Measurements from ENCODE around the gene WNT7A. TPM values are rescaled to one million over a fixed set of nuclear protein-coding genes. Genes with fewer than 3 reads are reported as not detected.

The WNT7A gene
- total RNA-seq, 4 donors from 2014 or later: 0.09 to 0.91 (median 0.73) TPM; not detected in 1

GRCh38 chr3:13901935-13902584 is 22.2 kb upstream of the WNT7A start:
- no peak for DNase-seq
- no peak for TF ChIP-seq CTCF (IDR thresholded peaks at IDR 0.05)
- TF ChIP-seq POLR2A (IDR thresholded peaks at IDR 0.05): no peak
- peaks cover 0 to 9% (median 0%) of the 10 kb centered on the region in 3 donors for H3K36me3 ChIP-seq
- intact Hi-C loops (cut with DNase I): no loop called here
- H3K4me3 ChIP-seq: peak overlapping the region in 1 of 4 donors; percentile 6
- H3K4me1 ChIP-seq: no peaks in the 10 kb centered on the region
- H3K27me3 ChIP-seq: no peaks in the 10 kb centered on the region
- 73 to 77% methylated on average over 1 of the region's 1 CpG for WGBS, 2 donors
- H3K9me3 ChIP-seq: peaks cover 3 to 70% (median 62%) of the 10 kb centered on the region in 3 donors
- H3K27ac ChIP-seq: no peak overlapping the region

DNA sequence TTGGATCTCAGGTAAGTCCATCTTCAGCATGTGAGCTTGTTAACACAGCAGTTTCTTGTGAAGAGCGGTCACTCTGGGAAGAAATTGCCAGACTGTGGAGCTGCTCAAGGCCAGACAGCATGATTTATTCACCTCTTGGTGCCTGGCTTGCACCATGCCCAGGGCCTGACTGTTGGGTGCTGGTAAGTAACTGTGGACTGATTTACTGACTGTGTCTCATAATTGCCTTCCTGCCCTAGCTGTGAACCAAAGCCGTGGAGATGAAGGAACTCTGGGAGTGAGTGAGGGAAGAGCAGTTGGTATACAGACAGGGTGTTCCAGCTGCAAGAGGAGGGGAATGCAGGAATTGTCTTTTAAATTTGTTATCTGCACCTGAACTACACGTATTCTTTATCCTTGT is 18.5 kb upstream of the WNT7A start:
- Histone ChIP-seq H3K36me3 (no peaks in the 10 kb centered on the region), H3K4me3 (no peak overlapping the region), H3K27ac (no peak overlapping the region), H3K27me3 (no peaks in the 10 kb centered on the region), H3K9me3 (peaks cover 0 to 33% (median 25%) of the 10 kb centered on the region in 3 donors), H3K4me1 (peaks cover 6 to 21% (median 11%) of the 10 kb centered on the region in 3 donors)
- intact Hi-C loops (cut with DNase I): loop anchor here (10.0 kb wide), 2 partner anchors 216 to 276 kb away; partner anchors contain the start of genes LSM3 and XPC
- no peak for TF ChIP-seq CTCF (IDR thresholded peaks at IDR 0.05)
- no peak for TF ChIP-seq POLR2A (IDR thresholded peaks at IDR 0.05)
- 74 to 89% methylated on average over 2 to 3 of the region's 3 CpGs for WGBS, 2 donors
- DNase-seq: no peak

DNA sequence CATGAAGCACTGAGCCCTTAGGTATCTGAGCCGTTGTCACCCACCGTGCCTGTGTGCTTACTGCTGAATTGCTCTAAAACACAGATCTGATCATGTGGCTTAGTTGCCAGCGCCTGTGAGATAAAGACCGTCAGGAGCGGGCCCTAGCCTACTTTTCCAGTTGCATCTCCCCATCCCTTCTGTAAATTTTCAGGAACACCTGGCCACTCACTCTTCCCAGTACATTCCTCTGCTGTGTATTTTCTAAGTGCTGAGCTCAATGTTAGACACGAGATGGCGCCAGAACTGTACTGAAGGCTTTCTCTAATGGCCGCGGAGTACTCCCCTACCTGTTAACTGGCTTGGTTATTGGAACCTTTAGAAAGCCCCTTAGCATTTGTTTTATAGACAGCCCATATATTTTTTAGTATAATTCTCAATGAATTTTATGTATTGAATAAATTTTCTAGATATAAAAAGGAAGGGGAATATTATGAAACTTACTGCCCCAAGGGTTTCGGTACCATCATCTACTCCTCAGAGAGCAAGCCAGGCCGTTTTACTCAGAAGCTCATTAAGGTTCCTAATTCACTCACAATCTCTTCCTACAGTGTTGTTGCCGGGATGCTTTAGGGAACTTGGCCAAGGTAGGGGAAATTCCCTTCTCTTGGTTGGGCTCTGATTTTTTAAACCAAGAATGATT is 16.7 kb upstream of the WNT7A start:
- DNase-seq: no peak
- H3K4me3 ChIP-seq: peak overlapping the region in 3 of 4 donors; percentile 63 to 73 (median 65)
- TF ChIP-seq POLR2A (IDR thresholded peaks at IDR 0.05) (no peak), CTCF (IDR thresholded peaks at IDR 0.05) (peak; percentile 24 to 92 (median 72))
- H3K27ac ChIP-seq: peak overlapping the region in 2 of 4 donors; percentile 82 to 84
- intact Hi-C loops (cut with DNase I): loop anchor here (10.0 kb wide), 2 partner anchors 218 to 278 kb away; partner anchors contain the start of genes LSM3 and XPC
- peaks cover 6 to 24% (median 11%) of the 10 kb centered on the region in 3 donors for H3K4me1 ChIP-seq
- WGBS, 2 donors: 14% methylated on average over 12 of the region's 12 CpGs
- no peaks in the 10 kb centered on the region for H3K27me3 ChIP-seq
- H3K9me3 ChIP-seq: peaks cover 0 to 18% (median 12%) of the 10 kb centered on the region in 3 donors
- no peaks in the 10 kb centered on the region for H3K36me3 ChIP-seq

DNA sequence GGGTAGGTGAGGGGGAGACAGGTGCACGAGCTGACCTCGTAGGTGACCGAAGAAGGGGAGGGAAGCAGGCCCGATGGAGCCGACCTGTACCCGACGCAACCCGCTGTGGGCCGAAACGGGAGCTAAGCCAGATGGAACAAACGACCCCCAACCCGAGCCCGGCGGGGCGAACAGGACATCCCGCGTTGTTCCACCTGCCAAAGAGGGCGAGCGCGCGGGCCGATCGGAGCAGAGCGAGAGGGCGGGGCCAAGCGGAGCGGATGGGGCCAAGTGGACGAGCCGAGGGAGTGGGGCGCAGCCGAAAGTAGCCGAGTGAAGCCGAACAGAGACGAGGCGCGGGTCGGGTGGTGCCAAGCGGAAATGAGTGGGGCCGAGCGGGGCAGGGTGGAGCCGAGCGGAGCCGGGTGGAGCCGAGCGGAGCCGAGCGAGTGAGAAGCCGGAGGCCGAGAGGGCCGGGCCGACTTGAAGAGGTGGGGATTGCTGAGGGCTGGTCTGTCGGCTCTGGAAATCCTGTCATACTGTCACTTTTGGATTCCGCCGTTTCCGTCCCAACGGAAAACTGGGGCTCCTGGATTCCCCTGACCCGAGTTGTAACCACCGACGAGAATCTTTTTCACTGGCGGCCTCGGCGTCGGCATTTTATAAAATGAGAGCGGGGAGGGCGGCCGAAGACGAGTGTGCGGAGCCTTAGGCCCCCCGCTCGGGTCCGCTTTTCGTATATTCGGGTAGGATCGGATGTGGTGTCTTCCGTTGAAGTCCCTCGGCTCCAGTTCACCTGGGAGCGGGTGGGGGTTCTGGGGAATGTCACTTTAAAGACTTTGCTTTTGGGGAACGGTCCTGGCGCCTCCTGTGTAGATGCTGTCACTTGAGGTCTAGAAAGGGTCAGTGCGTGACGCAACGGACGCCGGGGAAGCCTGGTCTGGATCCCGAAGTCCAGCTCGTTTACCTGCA is 15.6 kb upstream of the WNT7A start:
- no peaks in the 10 kb centered on the region for H3K27me3 ChIP-seq
- WGBS, 2 donors: 0 to 4% methylated on average over 23 to 54 of the region's 86 CpGs
- peak; percentile 55 for DNase-seq
- H3K4me1 ChIP-seq: peaks cover 6 to 36% (median 11%) of the 10 kb centered on the region in 3 donors
- no peak for TF ChIP-seq CTCF (IDR thresholded peaks at IDR 0.05)
- peak in 3 of 4 donors; percentile 69 to 87 (median 75) for TF ChIP-seq POLR2A (IDR thresholded peaks at IDR 0.05)
- H3K36me3 ChIP-seq: no peaks in the 10 kb centered on the region
- H3K27ac ChIP-seq: peak overlapping the region; percentile 59 to 84 (median 78)
- intact Hi-C loops (cut with DNase I): loop anchor here (10.0 kb wide), 2 partner anchors 219 to 279 kb away; partner anchors contain the start of genes LSM3 and XPC
- H3K9me3 ChIP-seq: peaks cover 0 to 6% (median 2%) of the 10 kb centered on the region in 3 donors
- H3K4me3 ChIP-seq: peak overlapping the region; percentile 46 to 73 (median 64)

Data from esophagus squamous epithelium (tissue), 5 donors.